ENCODE measurements around the gene CCDC178.

Gene CCDC178

DNA sequence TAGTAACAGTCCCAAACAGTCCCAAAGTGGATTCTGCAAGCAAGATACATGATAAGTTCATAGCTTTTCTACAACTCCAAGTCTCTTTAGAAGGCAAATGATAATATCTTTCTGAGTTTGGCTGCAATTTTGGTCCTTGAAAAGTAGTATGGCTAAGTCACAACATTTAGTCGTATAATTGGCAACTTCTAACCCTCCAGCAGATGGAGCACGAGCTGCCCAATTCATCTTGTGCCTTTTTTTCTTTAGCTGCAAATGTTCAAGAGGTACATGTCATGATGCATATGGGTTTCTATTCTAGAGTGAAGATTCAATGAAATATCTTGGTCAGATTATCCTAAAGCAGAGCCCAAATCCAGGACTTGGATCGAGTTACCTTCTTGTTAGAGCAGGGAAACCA, 540.7 kb downstream of the CCDC178 start:
- TF ChIP-seq FOXP2 (optimal IDR thresholded peaks at IDR 0.05; ENCODE audit: borderline replicate concordance, extremely low read depth, extremely low read length, insufficient read depth) (no peak), TAF1 (IDR thresholded peaks at IDR 0.05; ENCODE audit: borderline replicate concordance, insufficient read depth, low read length) (no peak), SIN3A (IDR thresholded peaks at IDR 0.05; ENCODE audit: borderline replicate concordance, insufficient read depth, low read length) (no peak), POLR2AphosphoS5 (IDR thresholded peaks at IDR 0.05; ENCODE audit: low read depth, low read length) (no peak), REST (IDR thresholded peaks at IDR 0.05; ENCODE audit: insufficient read depth in 1 of 2, low read depth in 2 of 2, low read length in 2 of 2) (no peak)

- TF ChIP-seq FOXP2 (optimal IDR thresholded peaks at IDR 0.05; ENCODE audit: borderline replicate concordance, extremely low read depth, extremely low read length, insufficient read depth) (no peak), POLR2AphosphoS5 (IDR thresholded peaks at IDR 0.05; ENCODE audit: low read depth, low read length) (no peak), TAF1 (IDR thresholded peaks at IDR 0.05; ENCODE audit: borderline replicate concordance, insufficient read depth, low read length) (no peak), SIN3A (IDR thresholded peaks at IDR 0.05; ENCODE audit: borderline replicate concordance, insufficient read depth, low read length) (no peak), REST (IDR thresholded peaks at IDR 0.05; ENCODE audit: insufficient read depth in 1 of 2, low read depth in 2 of 2, low read length in 2 of 2) (no peak)
Observed at GRCh38 chr18:32896776-32897547, 543.6 kb downstream of the CCDC178 start.

GRCh38 chr18:32893915-32894314, 546.6 kb downstream of the CCDC178 start:
- TF ChIP-seq REST (IDR thresholded peaks at IDR 0.05; ENCODE audit: insufficient read depth in 1 of 2, low read depth in 2 of 2, low read length in 2 of 2) (no peak), SIN3A (IDR thresholded peaks at IDR 0.05; ENCODE audit: borderline replicate concordance, insufficient read depth, low read length) (no peak), TAF1 (IDR thresholded peaks at IDR 0.05; ENCODE audit: borderline replicate concordance, insufficient read depth, low read length) (no peak)

- no peak for TF ChIP-seq SIN3A (IDR thresholded peaks at IDR 0.05; ENCODE audit: borderline replicate concordance, insufficient read depth, low read length)
Observed at GRCh38 chr18:32891797-32892196, 548.7 kb downstream of the CCDC178 start.

DNA sequence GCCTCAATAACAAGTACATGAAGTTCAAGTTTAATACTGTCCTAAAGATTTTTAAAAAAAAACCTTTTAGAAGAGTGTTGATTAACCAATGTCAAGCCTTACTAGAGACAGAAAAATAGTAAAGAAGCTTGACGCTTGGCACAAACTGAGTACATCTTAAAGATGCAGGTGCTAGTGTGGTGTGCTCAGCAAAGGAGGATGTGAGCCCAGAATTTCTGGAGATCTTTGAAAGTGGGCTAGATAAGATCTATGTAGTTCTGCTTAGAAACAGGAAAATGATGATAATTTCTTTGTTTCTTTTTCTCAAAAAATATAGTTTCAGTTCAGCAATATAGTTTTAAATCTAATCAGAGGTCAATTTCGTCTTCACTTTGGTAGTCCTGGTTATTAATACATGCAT, 549.4 kb downstream of the CCDC178 start:
- TF ChIP-seq FOXP2 (optimal IDR thresholded peaks at IDR 0.05; ENCODE audit: borderline replicate concordance, extremely low read depth, extremely low read length, insufficient read depth) (no peak), TAF1 (IDR thresholded peaks at IDR 0.05; ENCODE audit: borderline replicate concordance, insufficient read depth, low read length) (no peak), POLR2AphosphoS5 (IDR thresholded peaks at IDR 0.05; ENCODE audit: low read depth, low read length) (no peak), SIN3A (IDR thresholded peaks at IDR 0.05; ENCODE audit: borderline replicate concordance, insufficient read depth, low read length) (no peak), REST (IDR thresholded peaks at IDR 0.05; ENCODE audit: insufficient read depth in 1 of 2, low read depth in 2 of 2, low read length in 2 of 2) (no peak)
